Breast epithelium (tissue), 3 donors: ENCODE results near the gene PAK6.

ENCODE experiments used
- POLR2A ChIP-seq: fragments of 450-650 bp; IDR thresholded peaks from one replicate; pipeline ENCODE4 v1.6.1; 2016; ENCODE audit warnings: antibody characterized with exemption, mild to moderate bottlenecking, moderate library complexity
- POLR2AphosphoS5 ChIP-seq, 3 donors: sonication (generic); formaldehyde crosslinking; IDR thresholded peaks; one replicate each; pipeline ENCODE4 v1.6.1; 2017; ENCODE audit warnings: antibody characterized with exemption in 3 of 3
- TF ChIP-seq, protein P1 (sequence below), 3 donors: fragments of 450-650 bp; IDR thresholded peaks; one replicate each; pipeline ENCODE4 v1.5.1; 2016 to 2017; ENCODE audit warnings: antibody characterized with exemption in 3 of 3, mild to moderate bottlenecking in 3 of 3, moderate library complexity in 3 of 3

- TF ChIP-seq, protein P1, sequence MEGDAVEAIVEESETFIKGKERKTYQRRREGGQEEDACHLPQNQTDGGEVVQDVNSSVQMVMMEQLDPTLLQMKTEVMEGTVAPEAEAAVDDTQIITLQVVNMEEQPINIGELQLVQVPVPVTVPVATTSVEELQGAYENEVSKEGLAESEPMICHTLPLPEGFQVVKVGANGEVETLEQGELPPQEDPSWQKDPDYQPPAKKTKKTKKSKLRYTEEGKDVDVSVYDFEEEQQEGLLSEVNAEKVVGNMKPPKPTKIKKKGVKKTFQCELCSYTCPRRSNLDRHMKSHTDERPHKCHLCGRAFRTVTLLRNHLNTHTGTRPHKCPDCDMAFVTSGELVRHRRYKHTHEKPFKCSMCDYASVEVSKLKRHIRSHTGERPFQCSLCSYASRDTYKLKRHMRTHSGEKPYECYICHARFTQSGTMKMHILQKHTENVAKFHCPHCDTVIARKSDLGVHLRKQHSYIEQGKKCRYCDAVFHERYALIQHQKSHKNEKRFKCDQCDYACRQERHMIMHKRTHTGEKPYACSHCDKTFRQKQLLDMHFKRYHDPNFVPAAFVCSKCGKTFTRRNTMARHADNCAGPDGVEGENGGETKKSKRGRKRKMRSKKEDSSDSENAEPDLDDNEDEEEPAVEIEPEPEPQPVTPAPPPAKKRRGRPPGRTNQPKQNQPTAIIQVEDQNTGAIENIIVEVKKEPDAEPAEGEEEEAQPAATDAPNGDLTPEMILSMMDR (IDR thresholded peaks at IDR 0.05) = no peak
- TF ChIP-seq POLR2AphosphoS5 (IDR thresholded peaks at IDR 0.05) (no peak), POLR2A (no peak)
Observed at GRCh38 chr15:40285554-40286011, 46.7 kb downstream of the PAK6 start.
